Activated T-cell treated with anti-CD3 and anti-CD28 coated beads, Interleukin-2, amount 50 U/mL, for 4 hours (primary cell): ENCODE measurements around the gene GOLGA1. TPM values are rescaled to one million over a fixed set of nuclear protein-coding genes. Genes with fewer than 3 reads are reported as not detected.
"Not testable (repeated sequence)": the region's sequence is repeated elsewhere in the genome, so short reads cannot be mapped to it uniquely, and the experiment has no call there.

Experiments used
- ATAC-seq, 2 donors: fragments of 200-7000 bp; cut with Tn5 transposase; one replicate each; pipeline ENCODE4 v1.10.0; 2021
- DNase-seq: peaks from one replicate; pipeline ENCODE4 v3.0.0-alpha.2; 2020
- H3K27me3 Mint-ChIP-seq: one replicate; pipeline ENCODE4 v1.8.0; 2021; ENCODE audit warnings: low read depth, mixed read lengths
- H3K36me3 Mint-ChIP-seq: one replicate; pipeline ENCODE4 v1.8.0; 2022; ENCODE audit warnings: mixed read lengths; ENCODE audit not compliant: insufficient read depth
- H3K4me1 Mint-ChIP-seq: one replicate; pipeline ENCODE4 v1.8.0; 2021; ENCODE audit warnings: low read depth, mixed read lengths
- H3K4me3 Mint-ChIP-seq: one replicate; pipeline ENCODE4 v1.8.0; 2021; ENCODE audit warnings: mild to moderate bottlenecking, moderate library complexity, mixed read lengths
- H3K9me3 Mint-ChIP-seq: one replicate; pipeline ENCODE4 v1.8.0; 2021; ENCODE audit warnings: mixed read lengths
- total RNA-seq, 3 donors: library from RNA; stranded (reverse); gene quantifications; one replicate each; pipeline ENCODE4 v1.2.1, GENCODE V29; 2021

GOLGA1 gene
- 10 to 100 TPM; 13.0 to 15.4 (median 14.0) TPM for total RNA-seq

DNA sequence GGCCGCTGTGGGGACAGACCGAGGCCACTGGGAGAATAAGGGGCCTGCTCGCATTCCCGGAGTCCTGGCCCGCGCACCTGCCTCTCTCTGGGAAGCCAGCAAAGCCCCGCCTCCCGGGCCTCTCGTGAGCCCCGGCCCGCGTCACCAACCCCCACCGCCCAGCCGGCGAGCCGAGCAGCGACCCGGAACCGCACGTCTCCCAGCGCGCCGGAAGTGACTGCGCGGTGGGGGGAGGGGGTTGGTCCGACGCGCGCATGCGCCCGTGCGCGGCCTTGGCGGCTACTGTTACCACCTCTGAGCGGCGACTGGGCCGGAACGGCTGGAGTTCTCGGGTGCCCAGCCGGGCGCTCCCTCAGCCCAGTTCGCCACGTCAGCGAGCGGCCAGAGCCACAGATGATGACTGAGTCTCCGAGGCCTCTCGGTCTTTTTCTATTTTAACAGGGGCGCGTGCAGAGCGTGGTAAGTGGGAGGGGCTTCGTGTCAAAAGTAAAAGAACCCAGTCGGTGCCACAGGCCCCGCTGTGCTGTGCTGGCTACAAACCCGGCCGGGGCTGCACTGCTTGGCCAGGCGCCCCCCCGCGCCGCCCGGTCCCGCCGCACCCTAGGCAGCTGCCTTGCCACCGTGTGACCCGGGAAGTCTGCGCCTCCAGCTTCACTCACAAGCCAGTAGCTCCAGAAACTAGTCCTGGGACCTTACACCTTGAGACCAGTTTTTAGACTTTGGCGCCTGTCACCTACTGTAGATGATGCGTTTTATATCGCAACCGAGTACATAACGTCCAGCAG is at the start of gene GOLGA1:
Gene GOLGA1 (minus strand): TSS at position 190 of the 785 bp plus-strand sequence. CDS start 2,372 bp downstream, outside the sequence.
- peak within 1 kb of the TSS; percentile 88 for H3K4me3 Mint-ChIP-seq
- peak; percentile 91 for DNase-seq
- peaks cover 5% of the 10 kb centered on the region for H3K36me3 Mint-ChIP-seq
- no peaks in the 10 kb centered on the region for H3K27me3 Mint-ChIP-seq
- peaks cover 23% of the 10 kb centered on the region for H3K4me1 Mint-ChIP-seq
- no peaks in the 10 kb centered on the region for H3K9me3 Mint-ChIP-seq
- ATAC-seq = peak; percentile 90 to 91

DNA sequence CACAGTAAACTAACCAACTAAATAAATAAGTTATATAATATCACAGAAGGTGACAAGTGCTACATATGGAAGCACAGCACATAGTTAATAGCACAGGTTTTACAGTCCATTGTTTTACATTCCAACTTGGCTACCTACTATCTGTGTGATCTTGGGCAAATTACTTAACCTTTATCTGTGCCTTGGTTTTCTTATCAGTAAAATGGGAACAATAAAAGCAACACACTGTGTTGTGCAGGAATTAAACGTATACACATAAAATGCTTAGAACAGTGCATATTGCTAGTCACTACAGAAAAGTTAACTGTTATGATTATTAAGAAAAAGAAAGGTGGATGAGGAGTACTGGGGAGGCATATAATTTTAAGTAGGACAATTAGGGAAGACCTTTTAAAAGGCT is 42.8 kb upstream of the GOLGA1 start:
- ATAC-seq (no peak), DNase-seq (no peak)
- H3K4me3 Mint-ChIP-seq = no peak overlapping the region
- no peaks in the 10 kb centered on the region for H3K27me3 Mint-ChIP-seq
- H3K36me3 Mint-ChIP-seq = peaks cover 22% of the 10 kb centered on the region
- H3K9me3 Mint-ChIP-seq = no peaks in the 10 kb centered on the region
- no peaks in the 10 kb centered on the region for H3K4me1 Mint-ChIP-seq

DNA sequence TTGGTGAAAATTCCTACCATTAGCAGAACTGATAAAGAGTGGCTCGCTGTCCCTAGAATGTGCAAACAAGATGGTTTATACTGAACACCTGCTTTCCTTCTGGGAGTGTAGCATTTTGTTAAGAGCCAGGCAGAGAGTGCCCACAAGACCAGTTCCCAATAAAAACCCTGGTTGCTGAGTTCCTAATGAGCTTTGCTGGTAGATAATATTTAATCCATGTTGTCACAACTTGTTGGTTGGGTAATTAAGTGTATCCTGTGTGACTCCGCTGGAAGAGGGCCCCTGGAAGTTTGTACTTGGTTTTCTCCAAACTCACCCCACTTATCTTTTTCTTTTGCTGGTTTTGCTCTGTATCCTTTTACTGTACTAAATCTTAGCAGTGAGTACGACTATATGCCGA is 39.5 kb upstream of the GOLGA1 start:
- Mint-ChIP-seq H3K36me3 (peaks cover 16% of the 10 kb centered on the region), H3K4me1 (no peaks in the 10 kb centered on the region), H3K4me3 (no peak overlapping the region), H3K9me3 (no peaks in the 10 kb centered on the region), H3K27me3 (no peaks in the 10 kb centered on the region)
- ATAC-seq (no peak), DNase-seq (no peak)

- H3K4me3 Mint-ChIP-seq = no peak overlapping the region
- no peaks in the 10 kb centered on the region for H3K9me3 Mint-ChIP-seq
- peaks cover 12% of the 10 kb centered on the region for H3K36me3 Mint-ChIP-seq
- no peak for DNase-seq
- no peak for ATAC-seq
- H3K27me3 Mint-ChIP-seq = no peaks in the 10 kb centered on the region
- no peaks in the 10 kb centered on the region for H3K4me1 Mint-ChIP-seq
Observed at GRCh38 chr9:124975131-124975530, 34.2 kb upstream of the GOLGA1 start.

- no peaks in the 10 kb centered on the region for H3K9me3 Mint-ChIP-seq
- H3K27me3 Mint-ChIP-seq = no peaks in the 10 kb centered on the region
- no peaks in the 10 kb centered on the region for H3K4me1 Mint-ChIP-seq
- H3K36me3 Mint-ChIP-seq = peaks cover 14% of the 10 kb centered on the region
- DNase-seq = no peak
- no peak overlapping the region for H3K4me3 Mint-ChIP-seq
- ATAC-seq = no peak
Observed at GRCh38 chr9:124973807-124974206, 32.9 kb upstream of the GOLGA1 start.

- ATAC-seq = no peak
- no peak overlapping the region for H3K4me3 Mint-ChIP-seq
- peaks cover 2% of the 10 kb centered on the region for H3K4me1 Mint-ChIP-seq
Observed at GRCh38 chr9:124972241-124972770, 31.4 kb upstream of the GOLGA1 start.

GRCh38 chr9:124969401-124969800 is 28.5 kb upstream of the GOLGA1 start:
- DNase-seq (no peak), ATAC-seq (no peak)
- Mint-ChIP-seq H3K4me3 (no peak overlapping the region), H3K9me3 (no peaks in the 10 kb centered on the region), H3K36me3 (peaks cover 17% of the 10 kb centered on the region), H3K4me1 (peaks cover 25% of the 10 kb centered on the region), H3K27me3 (no peaks in the 10 kb centered on the region)

More at GRCh38 chr9:124972241-124972770, 31.4 kb upstream of the GOLGA1 start:
- Mint-ChIP-seq H3K27me3 (no peaks in the 10 kb centered on the region), H3K36me3 (peaks cover 20% of the 10 kb centered on the region), H3K9me3 (no peaks in the 10 kb centered on the region)
- DNase-seq = no peak

GRCh38 chr9:124968238-124968637 is 27.4 kb upstream of the GOLGA1 start:
- H3K4me1 Mint-ChIP-seq = peaks cover 33% of the 10 kb centered on the region
- H3K4me3 Mint-ChIP-seq = no peak overlapping the region
- H3K36me3 Mint-ChIP-seq = peaks cover 13% of the 10 kb centered on the region
- ATAC-seq (no peak), DNase-seq (no peak)
- no peaks in the 10 kb centered on the region for H3K9me3 Mint-ChIP-seq
- no peaks in the 10 kb centered on the region for H3K27me3 Mint-ChIP-seq

DNA sequence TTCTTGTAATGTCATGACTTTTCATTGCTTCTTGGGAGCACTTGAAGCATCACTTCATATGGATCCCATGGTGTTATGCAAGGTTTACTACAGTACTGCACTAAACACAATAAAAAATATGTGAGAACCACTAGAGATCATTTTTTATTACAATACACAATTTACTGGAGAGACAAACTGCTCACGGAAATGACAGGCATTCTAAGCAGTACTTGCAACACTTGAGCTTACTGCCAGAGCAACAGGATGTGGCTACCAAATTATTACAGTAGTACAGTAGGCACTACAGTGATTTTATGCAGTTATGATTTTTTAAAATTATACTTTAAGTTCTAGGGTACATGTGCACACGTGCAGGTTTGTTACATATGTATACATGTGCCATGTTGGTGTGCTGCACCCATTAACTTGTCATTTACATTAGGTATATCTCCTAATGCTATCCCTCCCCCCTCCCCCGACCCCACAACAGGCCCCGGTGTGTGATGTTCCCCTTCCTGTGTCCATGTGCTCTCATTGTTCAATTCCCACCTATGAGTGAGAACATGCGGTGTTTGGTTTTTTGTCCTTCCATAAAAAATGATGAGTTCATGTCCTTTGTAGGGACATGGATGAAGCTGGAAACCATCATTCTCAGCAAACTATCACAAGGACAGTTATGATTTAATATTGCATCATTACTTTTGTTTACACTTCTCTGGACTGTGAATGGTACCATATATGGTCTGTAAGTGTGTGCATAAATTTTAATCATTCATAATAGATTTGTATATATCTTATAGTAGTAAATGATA is 25.1 kb upstream of the GOLGA1 start:
- Mint-ChIP-seq H3K4me1 (peaks cover 33% of the 10 kb centered on the region), H3K4me3 (peak overlapping the region; percentile 49)
- not testable (repeated sequence) for H3K27me3 Mint-ChIP-seq, H3K36me3 Mint-ChIP-seq, DNase-seq, H3K9me3 Mint-ChIP-seq
- peak; percentile 63 to 70 for ATAC-seq

DNA sequence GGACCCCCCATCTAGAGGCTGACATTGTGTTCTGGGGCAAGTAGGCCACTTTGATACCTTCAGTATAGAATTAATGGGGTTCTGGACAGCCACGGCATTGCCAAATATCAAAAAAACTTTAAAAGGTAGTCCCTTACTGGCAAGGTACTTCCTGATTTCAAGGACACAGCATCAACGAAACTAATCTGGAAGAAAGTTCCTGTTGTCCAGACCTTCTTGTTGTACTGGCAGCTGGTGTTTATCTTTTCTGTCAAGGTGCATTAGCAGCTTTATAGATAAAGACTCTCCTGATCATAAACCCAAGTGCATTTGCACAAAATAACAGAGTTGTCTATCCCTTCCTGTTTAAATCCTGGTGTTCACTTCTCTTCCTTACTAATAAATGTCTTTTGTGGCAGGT is 23.7 kb upstream of the GOLGA1 start:
- H3K4me3 Mint-ChIP-seq = no peak overlapping the region
- H3K36me3 Mint-ChIP-seq = peaks cover 7% of the 10 kb centered on the region
- no peaks in the 10 kb centered on the region for H3K9me3 Mint-ChIP-seq
- DNase-seq (no peak), ATAC-seq (no peak)
- no peaks in the 10 kb centered on the region for H3K27me3 Mint-ChIP-seq
- peaks cover 33% of the 10 kb centered on the region for H3K4me1 Mint-ChIP-seq

DNA sequence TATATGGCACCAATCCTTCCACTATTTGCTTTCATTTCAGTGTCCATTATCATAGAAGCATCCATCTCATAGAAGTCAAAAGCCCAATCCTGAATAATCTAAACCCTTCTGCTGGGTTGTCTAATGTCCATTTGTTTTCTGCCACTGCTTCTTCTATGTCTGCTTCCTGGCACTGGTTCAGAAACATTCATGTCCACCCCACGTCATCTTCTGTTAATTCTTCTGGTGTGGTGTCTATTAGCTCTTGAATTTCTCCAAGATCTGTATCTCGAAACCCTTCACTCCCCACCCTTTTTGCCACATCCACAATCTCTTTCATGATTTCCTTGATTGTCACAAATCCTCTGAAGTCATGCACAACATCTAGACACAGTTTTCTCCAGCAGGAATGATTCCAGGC is 23.2 kb upstream of the GOLGA1 start:
- no peaks in the 10 kb centered on the region for H3K9me3 Mint-ChIP-seq
- no peak for ATAC-seq
- H3K4me3 Mint-ChIP-seq = no peak overlapping the region
- no peaks in the 10 kb centered on the region for H3K27me3 Mint-ChIP-seq
- DNase-seq = no peak
- H3K4me1 Mint-ChIP-seq = peaks cover 33% of the 10 kb centered on the region
- H3K36me3 Mint-ChIP-seq = peaks cover 7% of the 10 kb centered on the region

- Mint-ChIP-seq H3K4me3 (no peak overlapping the region), H3K27me3 (no peaks in the 10 kb centered on the region), H3K4me1 (peaks cover 18% of the 10 kb centered on the region), H3K36me3 (no peaks in the 10 kb centered on the region), H3K9me3 (no peaks in the 10 kb centered on the region)
- DNase-seq (no peak), ATAC-seq (no peak)
Observed at GRCh38 chr9:124960409-124960752, 19.5 kb upstream of the GOLGA1 start.

- H3K4me3 Mint-ChIP-seq, H3K9me3 Mint-ChIP-seq, H3K36me3 Mint-ChIP-seq, DNase-seq, ATAC-seq, H3K27me3 Mint-ChIP-seq: not testable (repeated sequence)
- H3K4me1 Mint-ChIP-seq = peaks cover 12% of the 10 kb centered on the region
Observed at GRCh38 chr9:124959671-124960408, 19.0 kb upstream of the GOLGA1 start.

GRCh38 chr9:124954255-124954654 is 13.4 kb upstream of the GOLGA1 start:
- ATAC-seq = no peak
- DNase-seq = no peak
- peaks cover 2% of the 10 kb centered on the region for H3K36me3 Mint-ChIP-seq
- no peaks in the 10 kb centered on the region for H3K27me3 Mint-ChIP-seq
- no peak overlapping the region for H3K4me3 Mint-ChIP-seq
- no peaks in the 10 kb centered on the region for H3K9me3 Mint-ChIP-seq
- H3K4me1 Mint-ChIP-seq = no peaks in the 10 kb centered on the region
